Endothelial cell of umbilical vein (primary cell): ENCODE data around the gene ARHGEF11. TPM values are rescaled to one million over a fixed set of nuclear protein-coding genes. Genes with fewer than 3 reads are reported as not detected.

Source experiments
- BruUV-seq: library from RNA; stranded (reverse); fragments of 400-500 nt; replicated peaks from 2 replicates; lab custom pipeline; 2021; lab: Mats Ljungman, UMichigan
- CTCF ChIA-PET: fragments of 300-600, 350-600 bp; sonication (Branson Sonifier 250); formaldehyde crosslinking; loops from one replicate; lab custom pipeline; 2021; ENCODE audit warnings: antibody characterized with exemption, inconsistent platforms; lab: Charles Lee
- POLR2A ChIA-PET: fragments of 300-600, 350-600 bp; sonication (Branson Sonifier 250); formaldehyde crosslinking; loops from one replicate; lab custom pipeline; 2021; ENCODE audit warnings: antibody characterized with exemption, inconsistent platforms; lab: Charles Lee
- DNase-seq: peaks from one replicate; pipeline ENCODE4 v3.0.0-alpha.2; 2011; ENCODE audit warnings: low read depth, low spot score
- FAIRE-seq: peaks from 2 replicates; lab custom pipeline; 2011; peaks lifted over from hg19 to GRCh38; lab: Jason Lieb, UNC
- H2AFZ ChIP-seq: 2 replicates; pipeline ENCODE4 v1.6.0; 2012; ENCODE audit warnings: low read depth, low read length, control low read depth, inconsistent platforms
- H3K27ac ChIP-seq: 2 replicates; pipeline ENCODE4 v1.5.1; 2011; ENCODE audit warnings: low read depth, mild to moderate bottlenecking, control low read depth, low read length, moderate library complexity; ENCODE audit not compliant: insufficient read depth
- H3K27me3 ChIP-seq, 2 experiments: 2 replicates each; pipeline versions ENCODE4 v1.6.0 to v1.6.1; 2011; ENCODE audit warnings: low read length in 2 of 2, mixed read lengths in 1 of 2; ENCODE audit not compliant: control insufficient read depth in 2 of 2, insufficient read depth in 2 of 2
- H3K36me3 ChIP-seq, 2 experiments: 2 replicates in 1 of 2; 3 replicates in 1 of 2; pipeline ENCODE4 v1.5.1; 2011; ENCODE audit warnings: low read length in 2 of 2, mild to moderate bottlenecking in 1 of 2, moderate library complexity in 1 of 2; ENCODE audit not compliant: control insufficient read depth in 2 of 2, insufficient read depth in 2 of 2; ENCODE audit errors: extremely low read depth in 1 of 2
- H3K4me1 ChIP-seq: 3 replicates; pipeline ENCODE4 v1.5.1; 2011; ENCODE audit warnings: mild to moderate bottlenecking, low read length; ENCODE audit not compliant: control insufficient read depth, insufficient read depth; ENCODE audit errors: extremely low read depth
- H3K4me2 ChIP-seq: 2 replicates; pipeline ENCODE4 v1.6.1; 2011; ENCODE audit warnings: low read length, control low read depth, mixed read lengths; ENCODE audit not compliant: insufficient read depth
- H3K4me3 ChIP-seq, 3 experiments: fragments of 200-600 bp in 1 of 3; sonication (generic), shearing (Covaris generic) in 1 of 3; replicated peaks in 1 of 3; 2 replicates each; pipeline ENCODE4 v1.5.1; 2011 to 2016; ENCODE audit warnings: control low read depth in 3 of 3, low read length in 3 of 3, mild to moderate bottlenecking in 2 of 3, inconsistent platforms in 1 of 3, low read depth in 1 of 3, moderate library complexity in 1 of 3; ENCODE audit not compliant: insufficient read depth in 1 of 3
- H3K79me2 ChIP-seq: 2 replicates; pipeline ENCODE4 v1.6.0; 2012; ENCODE audit warnings: low read length, inconsistent platforms; ENCODE audit not compliant: control insufficient read depth, insufficient read depth
- H3K9ac ChIP-seq: replicated peaks from 2 replicates; pipeline ENCODE3; 2011; ENCODE audit warnings: low read length, control low read depth; ENCODE audit not compliant: insufficient read depth; ENCODE audit errors: extremely low read depth
- H3K9me1 ChIP-seq: replicated peaks from 3 replicates; pipeline ENCODE4 v1.6.0; 2011; ENCODE audit warnings: mild to moderate bottlenecking, low read length; ENCODE audit not compliant: control insufficient read depth, insufficient read depth; ENCODE audit errors: extremely low read depth
- H3K9me3 ChIP-seq: replicated peaks from 2 replicates; pipeline ENCODE4 v1.5.1; 2012; ENCODE audit warnings: low read length, inconsistent platforms; ENCODE audit not compliant: control insufficient read depth, insufficient read depth
- H4K20me1 ChIP-seq: replicated peaks from 2 replicates; pipeline ENCODE3; 2011; ENCODE audit warnings: mild to moderate bottlenecking, low read length; ENCODE audit not compliant: control insufficient read depth, insufficient read depth; ENCODE audit errors: extremely low read depth
- CTCF ChIP-seq, 2 donors: IDR thresholded peaks; 1 replicate in 1 of 2; 2 replicates in 1 of 2; pipeline ENCODE4 v1.5.1; 2011; ENCODE audit warnings: low read length in 2 of 2, mild to moderate bottlenecking in 2 of 2, moderate library complexity in 2 of 2, control low read depth in 1 of 2, inconsistent platforms in 1 of 2, low read depth in 1 of 2; ENCODE audit not compliant: insufficient read depth in 1 of 2; ENCODE audit errors: extremely low read depth in 1 of 2
- EZH2 ChIP-seq: IDR thresholded peaks from 2 replicates; pipeline ENCODE4 v1.6.1; 2012; ENCODE audit warnings: borderline replicate concordance, low read depth, mild to moderate bottlenecking, moderate library complexity, low read length, inconsistent platforms; ENCODE audit not compliant: severe bottlenecking
- FOS ChIP-seq: IDR thresholded peaks from 2 replicates; pipeline ENCODE4 v1.6.1; 2011; ENCODE audit warnings: mild to moderate bottlenecking, low read length, moderate library complexity, borderline replicate concordance; ENCODE audit not compliant: insufficient read depth
- GATA2 ChIP-seq: IDR thresholded peaks from 2 replicates; pipeline ENCODE4 v1.7.0; 2011; ENCODE audit warnings: low read depth, mild to moderate bottlenecking, moderate library complexity, mixed read lengths, low read length; ENCODE audit not compliant: insufficient read length, insufficient read depth
- JUN ChIP-seq: IDR thresholded peaks from 2 replicates; pipeline ENCODE4 v1.6.1; 2011; ENCODE audit warnings: borderline replicate concordance, low read depth; ENCODE audit not compliant: insufficient read length, insufficient read depth
- MYC ChIP-seq: IDR thresholded peaks from one replicate; pipeline ENCODE4 v1.6.1; 2011; ENCODE audit warnings: mild to moderate bottlenecking, low read depth, low read length
- POLR2A ChIP-seq: IDR thresholded peaks from 2 replicates; pipeline ENCODE4 v1.6.1; 2012; ENCODE audit warnings: low read depth, mild to moderate bottlenecking, control low read depth, low read length
- POLR2AphosphoS5 ChIP-seq: IDR thresholded peaks from 2 replicates; pipeline ENCODE4 v1.6.1; 2012; ENCODE audit warnings: low read depth, mild to moderate bottlenecking, control low read depth, low read length, moderate library complexity; ENCODE audit not compliant: insufficient read depth
- dilution Hi-C: fragments of 300-500 bp; cut with MboI; formaldehyde crosslinking; loops from one replicate; pipeline ENCODE4 v1.15.0; 2019; ENCODE audit warnings: low sequenced_read_pairs; ENCODE audit not compliant: extremely low pct_ligation_motif_present
- intact Hi-C: fragments of 100-400 bp; cut with micrococcal nuclease; formaldehyde crosslinking; loops from one replicate; pipeline ENCODE4 v1.10.0; 2022
- polyA plus RNA-seq, 4 experiments: library from polyadenylated mRNA; depleted of rRNA in 3 of 4; stranded (reverse) in 3 of 4; unstranded in 1 of 4; fragments of >200 nt; gene quantifications; 2 replicates each; pipeline versions ENCODE4 v1.2.1 to v1.2.3, GENCODE V29; 2011 to 2012; ENCODE audit warnings: missing spikeins in 1 of 4
- total RNA-seq: library from RNA; stranded (reverse); gene quantifications from 2 replicates; pipeline ENCODE4 v1.2.3, GENCODE V29; 2021
- TF ChIP-seq, protein P1 (sequence below): IDR thresholded peaks from 2 replicates; pipeline ENCODE4 v1.6.1; 2011; ENCODE audit not compliant: insufficient read depth, insufficient read length

The ARHGEF11 gene
- total and polyA plus RNA-seq, 2 donors (not counting 3 experiments of a cell fraction or from before 2014, with no cell fraction given) = 18.2 to 28.0 TPM

- BruUV-seq = no TSS peak
- intact Hi-C loops (no loop called here), dilution Hi-C loops (no loop called here)
- Histone ChIP-seq H3K9me3 (no peaks in the 10 kb centered on the region), H3K4me2 (no peak overlapping the region), H3K9me1 (no peaks in the 10 kb centered on the region), H3K27ac (no peak overlapping the region), H4K20me1 (no peaks in the 10 kb centered on the region), H3K36me3 (peaks cover 0 to 2% of the 10 kb centered on the region in 2 experiments), H3K9ac (no peak overlapping the region), H3K4me1 (no peaks in the 10 kb centered on the region), H3K4me3 (no peak overlapping the region), H2AFZ (no peak overlapping the region), H3K27me3 (no peaks in the 10 kb centered on the region), H3K79me2 (no peaks in the 10 kb centered on the region)
- TF ChIP-seq, protein P1, sequence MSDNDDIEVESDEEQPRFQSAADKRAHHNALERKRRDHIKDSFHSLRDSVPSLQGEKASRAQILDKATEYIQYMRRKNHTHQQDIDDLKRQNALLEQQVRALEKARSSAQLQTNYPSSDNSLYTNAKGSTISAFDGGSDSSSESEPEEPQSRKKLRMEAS = no peak
- TF ChIP-seq POLR2A (no peak), EZH2 (no peak), POLR2AphosphoS5 (no peak), JUN (no peak), GATA2 (no peak), FOS (no peak), CTCF (IDR thresholded peaks at IDR 0.05; ENCODE audit: extremely low read depth in 1 of 2, insufficient read depth in 1 of 2, low read depth in 1 of 2, low read length in 2 of 2) (no peak), MYC (no peak)
- POLR2A ChIA-PET = no interaction called here
- CTCF ChIA-PET = interaction anchor here (1.3 kb wide), 1 partner anchor 79 kb away, joined by 7 read pairs; no protein-coding TSS in a partner anchor
- FAIRE-seq (no peak), DNase-seq (no peak)
Observed at GRCh38 chr1:156995412-156995811, 50.1 kb downstream of the ARHGEF11 start.
